GM21447 (cell line): ENCODE measurements around the gene TMEM179.
"Not testable (repeated sequence)": the region's sequence is repeated elsewhere in the genome, so short reads cannot be mapped to it uniquely, and the experiment has no call there.

ENCODE experiments used
- ATAC-seq: cut with Tn5 transposase; IDR thresholded peaks from one replicate; pipeline ENCODE4 v1.9.1; 2021; ENCODE audit not compliant: unreplicated experiment

Gene TMEM179

DNA sequence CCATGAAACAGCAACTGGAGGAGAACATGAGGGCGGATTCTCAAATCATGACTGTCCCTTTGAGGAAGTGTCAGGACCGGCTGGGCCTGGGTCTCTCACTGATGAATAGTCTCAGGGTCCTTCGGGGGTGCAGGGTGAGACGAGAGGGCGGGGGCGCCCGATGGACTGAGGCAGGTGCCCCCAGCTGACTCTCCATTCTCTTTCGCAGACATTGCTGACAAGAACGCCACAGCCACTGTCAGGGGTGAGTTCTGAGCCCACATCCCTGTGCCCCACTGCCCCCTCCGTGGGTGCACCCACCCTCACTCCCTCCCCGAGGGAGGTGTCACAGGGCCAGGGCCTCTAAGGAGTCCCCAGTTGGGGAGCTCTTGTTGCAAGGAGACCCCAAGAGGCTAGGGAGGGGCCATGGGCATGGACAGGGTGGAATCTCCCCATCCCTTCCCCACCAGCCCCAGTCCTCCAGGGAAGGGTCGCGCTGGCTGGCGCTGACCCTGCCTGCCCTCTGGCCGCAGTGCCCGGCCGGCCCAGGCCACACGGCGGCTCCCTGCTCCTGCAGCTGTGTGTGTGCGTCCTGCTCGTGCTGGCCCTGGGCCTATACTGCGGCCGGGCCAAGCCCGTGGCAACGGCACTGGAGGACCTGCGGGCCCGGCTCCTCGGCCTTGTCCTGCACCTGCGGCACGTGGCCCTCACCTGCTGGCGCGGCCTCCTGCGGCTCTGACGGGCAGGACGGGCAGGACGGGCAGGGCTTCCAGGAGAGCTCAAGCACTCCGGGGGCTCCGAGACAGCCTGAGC is 16.3 kb downstream of the TMEM179 start:
- ATAC-seq, result no peak

DNA sequence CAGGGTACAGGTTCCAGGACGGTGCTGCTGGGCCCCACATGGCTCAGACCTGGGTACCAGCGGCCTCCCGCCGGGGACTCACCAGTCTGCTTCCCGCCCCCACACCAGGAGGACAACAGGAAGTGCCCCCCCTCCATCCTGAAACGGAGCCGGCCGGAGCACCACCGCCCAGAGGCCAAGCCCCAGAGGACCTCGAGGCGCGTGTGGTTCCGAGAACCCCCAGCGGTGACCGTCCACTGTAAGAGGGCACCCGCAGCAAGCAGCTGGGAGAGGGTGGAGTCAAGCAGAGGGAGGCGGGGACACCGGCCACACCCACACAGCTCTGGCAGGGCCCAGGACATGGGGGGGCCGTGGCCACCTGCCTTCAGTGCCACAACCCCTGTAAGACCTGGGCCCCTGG is 16.9 kb downstream of the TMEM179 start:
- no peak for ATAC-seq

DNA sequence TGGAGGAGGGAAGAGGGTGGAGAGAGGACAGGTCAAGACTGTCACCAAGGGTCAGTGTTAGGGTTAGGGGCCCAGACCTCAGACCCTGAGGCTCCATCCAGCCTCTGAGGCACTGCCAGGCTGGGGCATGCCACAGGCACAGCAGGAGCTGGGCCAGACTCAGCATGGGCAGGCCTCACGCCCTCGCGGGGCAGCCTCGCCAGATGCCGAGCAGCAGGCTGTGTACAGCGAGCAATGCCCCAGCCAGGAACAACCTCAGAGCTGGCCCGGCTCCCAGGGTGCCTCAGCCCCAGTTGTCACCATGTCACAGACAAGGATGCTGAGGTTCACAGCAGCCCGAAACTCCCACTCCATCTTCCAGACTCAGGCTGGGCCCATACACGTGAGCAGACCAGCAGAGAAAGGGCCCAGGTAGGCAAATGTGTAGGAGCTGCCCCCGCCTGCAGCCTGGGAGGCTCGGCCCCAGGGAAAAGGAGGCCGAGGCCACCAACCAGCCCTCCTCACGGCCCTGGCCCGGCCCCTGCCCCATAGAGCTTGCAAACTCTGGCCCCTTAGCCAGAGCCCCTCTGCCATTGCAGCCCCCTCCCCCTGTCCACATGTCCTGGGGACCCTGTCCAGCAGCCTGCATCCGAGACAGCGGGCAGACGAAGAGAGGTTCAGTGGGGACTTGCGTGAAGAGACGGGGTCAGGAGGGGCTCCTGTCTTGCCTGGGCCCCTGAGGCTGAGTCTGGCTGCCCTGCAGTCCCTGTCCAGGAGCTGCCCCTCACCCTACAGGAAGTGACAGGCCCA is 17.5 kb downstream of the TMEM179 start:
- no peak for ATAC-seq

DNA sequence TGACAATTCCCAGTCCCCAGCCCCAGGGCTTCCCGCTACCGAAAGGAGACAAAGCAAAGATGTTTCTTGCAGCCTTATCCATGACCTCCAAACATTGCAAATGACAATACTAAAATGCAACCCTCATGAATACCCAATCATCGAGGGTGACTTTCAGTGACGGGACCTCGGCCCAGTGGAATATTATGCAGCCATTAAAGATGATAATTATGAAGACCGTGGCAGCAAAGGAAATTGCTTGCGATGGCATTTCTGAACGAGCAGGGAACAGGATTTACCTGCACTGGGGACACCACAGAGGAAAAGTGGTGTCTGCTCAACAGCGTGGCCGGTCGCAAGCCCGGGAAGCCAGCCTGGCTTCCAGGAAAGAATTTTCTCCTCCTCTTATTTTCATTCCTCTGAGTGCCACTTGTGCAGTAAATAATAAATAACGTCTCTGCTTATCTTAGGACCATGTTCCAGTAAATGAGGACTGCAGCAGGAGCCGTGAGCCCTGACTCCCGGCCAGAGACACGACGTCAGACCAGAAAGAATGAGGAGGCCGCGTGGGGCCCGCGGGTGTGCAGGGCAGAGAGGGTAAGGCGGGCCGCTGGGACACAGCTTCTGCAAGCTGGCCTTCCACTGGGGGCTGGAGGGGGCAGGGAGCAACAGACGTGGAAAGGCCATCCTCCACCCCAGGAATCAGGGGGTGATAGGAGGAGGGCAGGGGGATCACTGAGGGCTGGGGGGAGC is 18.4 kb downstream of the TMEM179 start:
- ATAC-seq, result no peak

DNA sequence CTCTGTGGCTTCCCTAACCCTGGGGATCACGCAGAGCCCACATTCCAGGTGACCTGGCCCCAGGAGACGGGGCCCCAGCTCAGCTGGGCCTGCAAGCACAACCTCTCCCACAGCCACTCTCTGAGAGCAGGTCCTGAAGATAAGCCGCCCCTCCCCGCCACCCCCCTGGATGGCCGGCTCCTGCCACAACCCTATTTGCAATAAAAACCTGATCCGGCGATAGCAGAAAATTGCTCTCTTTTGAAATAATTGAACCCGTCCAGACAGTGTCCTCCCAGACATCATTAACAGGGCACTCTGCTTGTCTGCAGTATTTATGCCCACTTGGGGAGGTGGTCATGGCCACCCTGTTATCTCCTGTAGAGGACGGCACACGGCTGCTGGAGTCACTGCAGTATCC is 20.0 kb downstream of the TMEM179 start:
- ATAC-seq, result no peak

DNA sequence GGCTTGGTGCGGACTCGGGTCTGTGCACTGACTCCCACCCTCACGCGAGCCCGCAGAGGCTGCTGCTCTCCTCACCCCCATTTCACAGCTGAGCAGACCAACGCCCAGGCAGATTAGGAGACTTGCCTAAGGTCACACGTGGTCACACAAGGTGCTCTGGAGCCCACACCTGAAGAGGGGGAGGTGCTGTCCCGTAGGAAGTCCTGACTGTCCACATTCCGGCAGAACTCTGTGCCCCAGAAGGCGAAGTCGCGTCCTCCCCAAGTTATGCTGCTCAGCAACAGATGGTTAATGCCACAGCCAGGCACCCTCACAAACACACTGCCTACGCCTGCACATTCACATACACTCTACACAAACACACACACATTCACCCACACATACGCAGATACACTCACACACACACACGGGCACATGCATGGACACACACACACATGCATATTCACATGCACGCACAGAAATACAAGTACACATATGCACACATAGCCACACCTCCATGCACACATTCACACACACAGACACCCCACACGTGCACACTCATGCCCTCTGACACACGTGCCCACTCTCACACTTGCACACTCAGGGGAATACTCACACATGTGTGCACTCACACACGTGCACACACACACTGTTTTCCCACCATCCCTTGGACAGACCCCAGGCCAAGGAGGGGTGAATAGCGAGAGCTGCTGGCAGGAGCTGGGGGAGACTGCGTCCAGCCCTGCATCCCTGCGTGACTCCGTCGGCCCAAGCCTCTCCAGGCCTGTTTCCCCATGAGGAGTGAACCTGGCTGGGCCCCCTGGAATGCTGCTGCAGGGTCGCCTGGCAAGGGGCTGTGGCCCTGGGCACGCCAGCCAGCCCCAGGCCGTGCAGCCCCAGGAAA is 20.9 kb downstream of the TMEM179 start:
- ATAC-seq, result no peak

DNA sequence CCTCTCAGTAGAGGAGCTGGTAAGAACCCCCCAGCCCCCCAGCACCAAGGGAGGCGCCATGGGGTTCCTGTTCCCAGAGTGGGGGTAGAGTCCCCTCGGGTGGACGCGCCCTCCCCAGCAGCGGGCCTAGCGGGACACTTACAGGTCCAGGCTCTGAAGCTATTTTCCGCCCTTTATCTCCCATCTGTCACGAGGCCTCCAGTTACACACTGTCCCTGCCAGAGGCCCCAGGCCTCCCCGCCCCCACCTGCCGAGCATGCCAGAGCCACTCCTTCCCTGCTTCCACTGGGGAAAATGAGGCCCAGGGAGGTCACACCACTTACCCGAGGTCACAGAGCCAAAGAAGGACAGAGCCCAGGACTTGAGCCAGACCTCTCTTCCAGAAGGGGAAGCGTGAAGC is 21.9 kb downstream of the TMEM179 start:
- ATAC-seq, result no peak

DNA sequence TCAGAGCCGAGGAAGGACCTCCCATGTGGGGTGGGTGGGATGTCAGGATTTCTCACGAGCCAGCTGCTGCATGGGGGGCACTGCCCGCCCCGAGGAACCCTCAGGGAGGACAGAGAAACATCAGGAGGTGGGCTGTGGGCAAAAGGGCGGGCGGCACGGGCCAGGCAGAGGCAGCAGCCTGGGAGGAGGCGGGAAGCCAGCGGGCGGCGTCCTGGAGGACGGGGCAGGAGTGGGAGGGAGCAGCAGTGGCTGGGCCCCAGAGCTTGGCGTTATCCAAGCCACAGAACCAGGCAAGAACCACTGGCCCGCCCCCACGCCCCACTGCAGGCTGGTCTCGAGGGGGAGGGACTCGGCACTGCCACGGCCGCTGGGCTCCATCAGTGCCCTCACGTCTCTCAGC is 22.6 kb downstream of the TMEM179 start:
- ATAC-seq, result no peak

DNA sequence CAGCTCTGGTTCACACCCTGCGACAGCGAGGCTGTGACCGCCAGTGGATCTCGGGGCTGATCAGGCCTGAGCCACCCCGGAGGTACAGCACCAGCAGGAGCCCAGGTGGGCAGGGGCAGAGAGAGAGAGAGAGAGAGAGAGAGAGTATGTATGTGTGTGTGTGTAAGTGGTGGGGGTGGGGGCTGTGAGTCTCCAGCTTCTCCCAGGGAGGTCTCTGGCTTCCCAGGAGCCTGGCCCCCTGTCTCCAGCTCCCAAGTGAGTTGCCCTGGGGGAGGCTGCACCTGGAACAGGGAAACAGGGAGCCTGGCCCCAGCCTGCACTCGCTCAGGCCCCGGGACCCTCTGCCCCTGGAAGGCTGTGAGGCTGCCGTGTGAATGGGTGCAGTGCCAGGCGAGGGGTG is 23.1 kb downstream of the TMEM179 start:
- no peak for ATAC-seq

DNA sequence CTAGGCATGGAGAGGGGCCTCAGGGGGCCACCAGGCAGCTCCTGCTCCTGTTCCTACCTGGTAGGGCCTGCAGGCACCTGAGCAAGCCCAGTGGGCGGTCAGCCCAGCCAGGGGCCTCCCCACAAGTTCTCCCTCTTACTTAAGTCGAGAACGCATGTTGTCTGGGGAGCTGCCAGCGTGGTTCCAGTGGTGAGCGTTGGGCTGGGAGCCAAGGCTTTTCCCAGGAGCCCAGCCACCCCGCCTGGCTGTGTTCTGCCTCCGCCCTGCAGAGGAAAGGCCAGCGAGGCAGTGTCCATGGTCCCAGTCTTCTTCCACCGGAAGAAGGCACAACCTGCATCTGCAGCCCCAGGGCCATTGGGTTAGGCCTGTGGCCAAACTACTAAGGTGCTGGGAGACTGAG is 23.6 kb downstream of the TMEM179 start:
- ATAC-seq, result no peak

DNA sequence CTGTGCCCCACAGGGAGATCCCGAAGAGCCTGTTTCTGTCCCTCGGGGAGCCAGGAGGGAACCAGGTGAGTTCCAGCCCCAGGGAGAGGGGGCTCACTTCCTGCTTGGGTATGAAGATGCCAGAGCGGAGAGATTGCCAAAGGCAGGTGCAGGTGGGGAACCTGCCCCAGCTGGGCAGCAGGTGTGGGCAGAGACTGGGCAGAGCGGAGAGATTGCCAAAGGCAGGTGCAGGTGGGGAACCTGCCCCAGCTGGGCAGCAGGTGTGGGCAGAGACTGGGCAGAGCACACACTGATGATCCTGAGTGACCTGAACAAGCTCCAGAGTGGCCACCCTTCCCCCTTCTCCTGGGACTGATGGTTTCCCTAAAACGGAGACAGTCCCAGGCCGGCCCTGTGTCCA is 24.6 kb downstream of the TMEM179 start:
- ATAC-seq, result not testable (repeated sequence)

DNA sequence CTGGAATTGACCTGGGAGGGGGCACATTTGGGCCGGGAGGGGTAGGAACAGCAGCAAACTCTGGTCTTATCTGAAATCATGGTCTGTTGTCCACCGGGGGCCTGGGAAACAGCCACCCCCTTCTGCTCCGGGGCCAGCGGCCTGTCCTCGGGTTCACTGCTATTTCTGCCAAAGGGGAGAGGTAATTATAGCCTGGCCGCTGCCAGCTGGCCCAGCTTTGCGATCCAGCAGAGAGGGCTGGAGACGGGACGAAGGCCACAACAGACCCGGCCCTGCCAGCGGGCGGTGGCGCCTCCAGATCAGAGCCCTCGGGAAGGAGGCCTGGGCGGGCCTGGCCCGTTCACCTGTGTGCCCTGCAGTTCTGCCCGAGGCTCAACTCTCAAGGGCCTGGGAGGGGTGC is 25.1 kb downstream of the TMEM179 start, which contains the start of gene C14orf180:
Gene C14orf180, plus strand, starts transcription at position 258 of the 400 bp plus-strand sequence. CDS start 6,667 bp downstream, outside the sequence.
- no peak for ATAC-seq

DNA sequence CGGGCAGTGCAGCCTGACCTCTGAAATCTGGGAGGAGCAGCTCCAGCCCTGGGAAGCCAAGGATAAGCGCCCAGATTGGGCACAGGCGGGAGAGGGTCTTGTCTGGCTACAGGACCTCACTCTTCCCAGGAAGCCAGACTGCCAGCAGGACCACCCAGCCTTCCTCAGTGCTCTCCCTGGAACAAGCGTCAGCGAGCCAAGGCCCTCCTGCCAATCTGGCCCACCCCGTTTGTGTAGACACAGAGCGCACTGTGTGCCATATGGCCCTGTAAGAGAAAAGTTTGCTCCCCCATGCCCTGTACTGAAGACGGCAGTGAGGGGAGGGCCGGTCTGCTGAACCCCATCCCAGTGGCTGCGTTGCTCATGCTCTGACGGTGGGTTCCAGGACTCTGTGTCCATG is 26.3 kb downstream of the TMEM179 start:
- ATAC-seq, result no peak

DNA sequence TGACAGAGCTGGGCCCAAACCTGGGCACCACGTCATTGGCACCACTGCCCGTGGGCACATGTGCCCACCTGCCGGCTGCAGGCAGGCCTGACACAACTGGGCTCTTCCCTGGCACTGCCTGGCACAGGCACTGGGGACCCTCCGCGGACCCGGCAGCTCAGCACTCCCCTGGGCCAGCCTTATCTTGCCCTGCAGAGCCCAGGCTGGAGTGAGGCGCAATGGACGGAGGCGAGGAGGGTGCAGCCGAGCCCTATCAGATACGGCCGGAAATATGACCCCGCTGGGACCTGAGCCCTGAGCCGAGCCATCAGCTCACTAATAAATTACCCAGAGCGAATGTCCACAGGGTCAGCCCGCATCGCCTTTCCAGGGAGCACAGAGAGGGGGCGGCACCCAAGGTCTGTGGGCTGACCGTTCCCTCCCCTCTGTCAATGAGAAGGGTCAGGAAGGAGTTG is 26.7 kb downstream of the TMEM179 start:
- ATAC-seq, result no peak

DNA sequence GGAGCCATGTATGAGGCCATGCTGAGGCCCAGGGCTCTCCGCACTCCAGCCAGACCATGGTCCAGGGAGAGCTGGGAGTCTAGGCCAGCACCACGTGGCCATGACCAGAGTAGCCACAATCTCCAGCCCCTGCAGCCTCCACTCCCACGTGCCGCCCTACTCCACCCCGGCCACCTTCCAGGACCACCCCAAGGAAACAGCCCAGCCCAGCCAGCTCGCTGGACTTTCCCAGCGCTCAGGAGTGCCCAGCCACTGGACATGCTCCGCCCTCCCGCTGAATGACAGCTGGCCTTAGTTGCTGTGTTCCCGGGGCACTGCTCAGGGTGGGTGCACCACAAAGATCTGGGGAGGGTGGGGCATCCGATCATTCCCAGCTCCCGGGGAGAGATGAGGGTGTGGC is 27.1 kb downstream of the TMEM179 start:
- no peak for ATAC-seq

DNA sequence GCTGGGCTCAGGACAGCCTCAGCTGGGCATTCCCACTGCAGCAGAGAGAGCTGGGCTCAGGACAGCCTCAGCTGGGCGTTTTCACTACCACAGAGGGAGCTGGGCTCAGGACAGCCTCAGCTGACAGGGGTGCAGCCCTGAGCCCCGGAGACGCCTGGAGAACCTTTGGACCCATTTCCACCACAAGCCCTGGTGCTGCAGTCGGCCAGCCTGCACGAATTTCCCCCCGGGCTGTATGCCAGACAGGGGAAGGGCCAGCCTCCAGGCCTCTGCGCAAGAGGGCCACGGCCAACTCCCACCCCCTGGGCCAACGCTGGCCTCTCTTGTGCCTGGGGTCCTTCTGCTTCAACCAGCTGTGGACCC is 27.6 kb downstream of the TMEM179 start:
- no peak for ATAC-seq

DNA sequence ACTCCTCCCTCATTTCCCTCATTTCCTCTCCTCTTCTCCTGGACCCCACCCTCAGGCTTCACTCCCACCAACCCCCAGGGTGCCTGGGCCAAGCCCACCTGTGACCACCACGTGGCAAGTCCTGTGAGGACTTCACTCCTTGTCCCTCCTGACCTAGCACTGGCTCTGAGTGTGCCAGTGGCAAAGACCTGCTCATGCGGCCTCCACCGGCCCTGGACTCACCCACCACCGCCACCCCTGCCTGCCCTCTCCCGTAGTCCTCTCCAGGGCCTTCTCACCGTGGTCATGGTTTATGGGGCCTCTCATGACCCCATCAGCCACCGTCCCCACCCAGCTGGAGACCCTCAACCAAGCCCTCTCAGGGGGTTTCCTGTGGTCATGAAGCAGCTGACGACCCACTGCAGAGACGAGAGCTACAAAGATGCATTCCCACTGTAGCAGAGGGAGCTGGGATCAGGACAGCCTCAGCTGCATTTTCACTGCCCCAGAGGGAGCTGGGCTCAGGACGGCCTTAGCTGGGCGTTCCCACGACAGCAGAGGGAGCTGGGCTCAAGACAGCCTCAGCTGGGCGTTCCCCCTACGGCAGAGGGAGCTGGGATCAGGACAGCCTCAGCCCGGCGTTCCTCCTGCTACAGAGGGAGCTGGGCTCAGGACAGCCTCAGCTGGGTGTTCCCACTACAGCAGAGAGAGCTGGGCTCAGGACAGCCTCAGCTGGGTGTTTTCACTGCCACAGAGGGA is 28.2 kb downstream of the TMEM179 start:
- no peak for ATAC-seq

DNA sequence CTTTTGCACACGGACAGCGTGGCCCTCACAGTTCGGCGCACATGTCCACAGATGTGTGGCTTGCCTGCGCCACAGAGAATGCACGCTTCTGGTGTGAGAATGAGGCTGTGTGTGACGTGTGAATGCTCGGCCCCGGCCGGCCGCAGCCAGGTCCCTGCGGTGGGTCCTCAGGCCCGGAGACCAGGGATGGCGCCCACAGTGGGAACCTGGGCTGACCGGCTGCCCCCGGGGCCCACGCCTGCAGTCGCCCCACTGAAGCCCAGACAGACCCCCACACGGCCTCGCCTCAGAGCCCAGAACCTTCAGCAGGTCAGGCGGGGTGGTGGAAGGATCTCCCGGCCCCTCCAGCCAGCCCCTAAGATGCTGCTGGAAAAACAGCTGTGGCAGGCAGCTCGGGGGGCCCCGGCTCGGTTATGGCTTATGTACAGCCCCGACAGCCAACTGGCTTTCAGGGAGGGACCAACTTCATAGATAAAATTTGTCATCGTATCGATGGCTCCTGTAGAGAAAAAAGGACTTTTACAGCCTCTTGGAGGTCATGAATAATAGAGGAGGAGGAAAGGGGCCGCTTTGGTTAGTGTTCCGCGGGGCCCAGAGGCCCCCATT is 29.5 kb downstream of the TMEM179 start:
- no peak for ATAC-seq

DNA sequence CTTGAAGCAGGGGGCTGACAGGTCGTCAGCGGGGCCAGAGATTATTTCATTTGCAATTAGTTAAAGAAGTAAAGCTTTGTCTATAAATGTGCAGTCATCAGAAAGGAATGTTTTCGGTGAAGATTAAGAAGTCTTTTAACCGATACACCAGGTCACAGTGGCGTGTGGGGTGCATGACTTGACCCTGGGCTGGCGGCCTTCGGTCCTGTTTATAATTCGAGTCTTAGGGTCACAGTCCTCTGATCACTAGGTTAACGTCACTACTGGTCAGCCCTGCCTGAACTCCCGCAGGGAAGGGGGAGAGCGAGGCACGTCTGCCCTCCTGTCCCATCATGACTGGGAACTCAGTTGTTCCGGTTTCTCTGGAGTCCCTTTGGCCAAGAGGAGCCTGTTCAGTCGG is 30.0 kb downstream of the TMEM179 start:
- no peak for ATAC-seq

DNA sequence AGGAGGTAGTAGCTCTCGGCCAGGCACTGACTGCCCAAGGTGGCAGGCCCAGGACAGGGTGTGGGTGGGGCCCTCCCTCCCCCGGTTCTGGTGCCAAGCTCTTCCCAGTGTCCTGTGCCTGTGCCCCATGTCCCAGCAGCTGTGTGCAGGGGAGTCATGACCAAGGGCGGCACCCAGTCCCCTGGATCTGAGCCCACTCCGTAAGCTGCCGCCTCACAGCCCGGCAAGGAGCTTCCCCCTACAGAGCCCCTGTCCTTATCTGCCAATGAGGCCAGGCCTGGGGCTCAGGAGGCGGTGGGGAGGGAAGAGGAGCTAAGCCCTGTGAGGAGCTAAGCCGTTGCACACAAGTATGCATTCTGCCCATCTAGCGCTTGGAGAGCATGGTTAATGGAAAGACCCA is 30.6 kb downstream of the TMEM179 start:
- ATAC-seq, result no peak
